ENCODE measurements around the gene PRR14. TPM values are rescaled to one million over a fixed set of nuclear protein-coding genes. Genes with fewer than 3 reads are reported as not detected.
"Not testable (repeated sequence)": the region's sequence is repeated elsewhere in the genome, so short reads cannot be mapped to it uniquely, and the experiment has no call there.

Gene PRR14
- total and polyA plus RNA-seq, 2 donors (not counting 1 experiment from before 2014, with no cell fraction given) = 2.5 to 6.6 TPM

- Histone ChIP-seq H3K9ac (ENCODE audit: insufficient read depth, low read length) (no peak overlapping the region), H3K4me2 (ENCODE audit: extremely low read depth, insufficient read depth, low read length) (no peak overlapping the region), H3K27ac (ENCODE audit: insufficient read depth, low read length) (no peak overlapping the region), H3K9me3 (ENCODE audit: control insufficient read depth, insufficient read depth, low read depth, low read length) (no peaks in the 10 kb centered on the region), H3K27me3 (ENCODE audit: control insufficient read depth, insufficient read depth, low read length) (no peaks in the 10 kb centered on the region), H3K36me3 (ENCODE audit: control insufficient read depth, insufficient read depth, low read length) (no peaks in the 10 kb centered on the region), H4K20me1 (ENCODE audit: control insufficient read depth, extremely low read depth, insufficient read depth, low read length) (no peaks in the 10 kb centered on the region), H2AFZ (ENCODE audit: low read length) (no peak overlapping the region), H3K4me3 (replicated peaks in 1 of 4; ENCODE audit: control extremely low read depth in 1 of 4, insufficient read depth in 1 of 4, low read depth in 3 of 4, low read length in 4 of 4) (no peak overlapping the region), H3K4me1 (ENCODE audit: control insufficient read depth, extremely low read depth, insufficient read depth, low read length) (peaks cover 2% of the 10 kb centered on the region), H3K79me2 (ENCODE audit: control insufficient read depth, insufficient read depth, low read length) (no peaks in the 10 kb centered on the region)
- DNase-seq (ENCODE audit: low read depth in 2 of 2) = no peak
- TF ChIP-seq CTCF (conservative IDR thresholded peaks at IDR 0.05 in 1 of 2, IDR thresholded peaks at IDR 0.05 in 1 of 2; ENCODE audit: low read depth in 1 of 2, low read length in 2 of 2) (no peak), EZH2 (IDR thresholded peaks at IDR 0.05; ENCODE audit: low read length, missing control alignments) (no peak)
Measured at GRCh38 chr16:30692396-30693064, 41.8 kb downstream of the PRR14 start.

- no peaks in the 10 kb centered on the region for H3K27me3 ChIP-seq (ENCODE audit: control insufficient read depth, insufficient read depth, low read length)
- H2AFZ ChIP-seq (ENCODE audit: low read length) = no peak overlapping the region
- peaks cover 11% of the 10 kb centered on the region for H3K79me2 ChIP-seq (ENCODE audit: control insufficient read depth, insufficient read depth, low read length)
- H3K36me3 ChIP-seq (ENCODE audit: control insufficient read depth, insufficient read depth, low read length) = no peaks in the 10 kb centered on the region
- no peak overlapping the region for H3K27ac ChIP-seq (ENCODE audit: insufficient read depth, low read length)
- TF ChIP-seq EZH2 (IDR thresholded peaks at IDR 0.05; ENCODE audit: low read length, missing control alignments) = no peak
- TF ChIP-seq CTCF (conservative IDR thresholded peaks at IDR 0.05 in 1 of 2, IDR thresholded peaks at IDR 0.05 in 1 of 2; ENCODE audit: low read depth in 1 of 2, low read length in 2 of 2) = no peak
- H4K20me1 ChIP-seq (ENCODE audit: control insufficient read depth, extremely low read depth, insufficient read depth, low read length) = no peaks in the 10 kb centered on the region
- no peak overlapping the region for H3K4me2 ChIP-seq (ENCODE audit: extremely low read depth, insufficient read depth, low read length)
- no peak overlapping the region for H3K9ac ChIP-seq (ENCODE audit: insufficient read depth, low read length)
- peaks cover 5% of the 10 kb centered on the region for H3K4me1 ChIP-seq (ENCODE audit: control insufficient read depth, extremely low read depth, insufficient read depth, low read length)
- no peaks in the 10 kb centered on the region for H3K9me3 ChIP-seq (ENCODE audit: control insufficient read depth, insufficient read depth, low read depth, low read length)
- DNase-seq (ENCODE audit: low read depth in 2 of 2) = no peak
- H3K4me3 ChIP-seq (replicated peaks in 1 of 4; ENCODE audit: control extremely low read depth in 1 of 4, insufficient read depth in 1 of 4, low read depth in 3 of 4, low read length in 4 of 4) = no peak overlapping the region
Measured at GRCh38 chr16:30694926-30695693, 44.4 kb downstream of the PRR14 start.

- H3K36me3 ChIP-seq (ENCODE audit: control insufficient read depth, insufficient read depth, low read length); H3K27ac ChIP-seq (ENCODE audit: insufficient read depth, low read length); DNase-seq (ENCODE audit: low read depth in 2 of 2); H3K4me2 ChIP-seq (ENCODE audit: extremely low read depth, insufficient read depth, low read length); H3K4me1 ChIP-seq (ENCODE audit: control insufficient read depth, extremely low read depth, insufficient read depth, low read length); H3K9ac ChIP-seq (ENCODE audit: insufficient read depth, low read length); H3K9me3 ChIP-seq (ENCODE audit: control insufficient read depth, insufficient read depth, low read depth, low read length); H3K27me3 ChIP-seq (ENCODE audit: control insufficient read depth, insufficient read depth, low read length); H4K20me1 ChIP-seq (ENCODE audit: control insufficient read depth, extremely low read depth, insufficient read depth, low read length); H3K4me3 ChIP-seq (replicated peaks in 1 of 4; ENCODE audit: control extremely low read depth in 1 of 4, insufficient read depth in 1 of 4, low read depth in 3 of 4, low read length in 4 of 4); H2AFZ ChIP-seq (ENCODE audit: low read length): not testable (repeated sequence)
- peaks cover 26% of the 10 kb centered on the region for H3K79me2 ChIP-seq (ENCODE audit: control insufficient read depth, insufficient read depth, low read length)
Measured at GRCh38 chr16:30696646-30697045, 45.9 kb downstream of the PRR14 start.

Measured in fibroblast of lung (primary cell).